ENCODE results near the gene SEL1L3. TPM values are rescaled to one million over a fixed set of nuclear protein-coding genes. Genes with fewer than 3 reads are reported as not detected.

Gene SEL1L3
- total and polyA plus RNA-seq, 2 donors (not counting 1 experiment from before 2014, with no cell fraction given): 13.2 to 56.3 TPM

- DNase-seq (ENCODE audit: low read depth in 2 of 2): no peak
- no peaks in the 10 kb centered on the region for H3K79me2 ChIP-seq (ENCODE audit: control insufficient read depth, insufficient read depth, low read length)
- H3K36me3 ChIP-seq (ENCODE audit: control insufficient read depth, insufficient read depth, low read length): no peaks in the 10 kb centered on the region
- no peak overlapping the region for H3K4me3 ChIP-seq (replicated peaks in 1 of 4; ENCODE audit: control extremely low read depth in 1 of 4, insufficient read depth in 1 of 4, low read depth in 3 of 4, low read length in 4 of 4)
- no peaks in the 10 kb centered on the region for H4K20me1 ChIP-seq (ENCODE audit: control insufficient read depth, extremely low read depth, insufficient read depth, low read length)
- no peaks in the 10 kb centered on the region for H3K4me1 ChIP-seq (ENCODE audit: control insufficient read depth, extremely low read depth, insufficient read depth, low read length)
- no peak overlapping the region for H3K9ac ChIP-seq (ENCODE audit: insufficient read depth, low read length)
- H3K27me3 ChIP-seq (ENCODE audit: control insufficient read depth, insufficient read depth, low read length): no peaks in the 10 kb centered on the region
- no peak overlapping the region for H2AFZ ChIP-seq (ENCODE audit: low read length)
- no peak overlapping the region for H3K27ac ChIP-seq (ENCODE audit: insufficient read depth, low read length)
- no peaks in the 10 kb centered on the region for H3K9me3 ChIP-seq (ENCODE audit: control insufficient read depth, insufficient read depth, low read depth, low read length)
- H3K4me2 ChIP-seq (ENCODE audit: extremely low read depth, insufficient read depth, low read length): no peak overlapping the region
- TF ChIP-seq EZH2 (IDR thresholded peaks at IDR 0.05; ENCODE audit: low read length, missing control alignments): no peak
- no peak for TF ChIP-seq CTCF (conservative IDR thresholded peaks at IDR 0.05 in 1 of 2, IDR thresholded peaks at IDR 0.05 in 1 of 2; ENCODE audit: low read depth in 1 of 2, low read length in 2 of 2)
These were observed 78.8 kb downstream of the SEL1L3 start for GRCh38 chr4:25783943-25784342.

- Histone ChIP-seq H3K9ac (ENCODE audit: insufficient read depth, low read length) (no peak overlapping the region), H3K4me3 (replicated peaks in 1 of 4; ENCODE audit: control extremely low read depth in 1 of 4, insufficient read depth in 1 of 4, low read depth in 3 of 4, low read length in 4 of 4) (no peak overlapping the region), H3K4me1 (ENCODE audit: control insufficient read depth, extremely low read depth, insufficient read depth, low read length) (no peaks in the 10 kb centered on the region), H3K27me3 (ENCODE audit: control insufficient read depth, insufficient read depth, low read length) (no peaks in the 10 kb centered on the region), H2AFZ (ENCODE audit: low read length) (no peak overlapping the region), H4K20me1 (ENCODE audit: control insufficient read depth, extremely low read depth, insufficient read depth, low read length) (no peaks in the 10 kb centered on the region), H3K79me2 (ENCODE audit: control insufficient read depth, insufficient read depth, low read length) (no peaks in the 10 kb centered on the region), H3K36me3 (ENCODE audit: control insufficient read depth, insufficient read depth, low read length) (no peaks in the 10 kb centered on the region), H3K9me3 (ENCODE audit: control insufficient read depth, insufficient read depth, low read depth, low read length) (no peaks in the 10 kb centered on the region), H3K27ac (ENCODE audit: insufficient read depth, low read length) (no peak overlapping the region), H3K4me2 (ENCODE audit: extremely low read depth, insufficient read depth, low read length) (no peak overlapping the region)
- DNase-seq (ENCODE audit: low read depth in 2 of 2): no peak
- TF ChIP-seq CTCF (conservative IDR thresholded peaks at IDR 0.05 in 1 of 2, IDR thresholded peaks at IDR 0.05 in 1 of 2; ENCODE audit: low read depth in 1 of 2, low read length in 2 of 2) (no peak), EZH2 (IDR thresholded peaks at IDR 0.05; ENCODE audit: low read length, missing control alignments) (no peak)
These were observed 79.7 kb downstream of the SEL1L3 start for GRCh38 chr4:25783126-25783525.

- no peaks in the 10 kb centered on the region for H3K27me3 ChIP-seq (ENCODE audit: control insufficient read depth, insufficient read depth, low read length)
- H3K4me2 ChIP-seq (ENCODE audit: extremely low read depth, insufficient read depth, low read length): no peak overlapping the region
- no peaks in the 10 kb centered on the region for H3K36me3 ChIP-seq (ENCODE audit: control insufficient read depth, insufficient read depth, low read length)
- no peak overlapping the region for H3K9ac ChIP-seq (ENCODE audit: insufficient read depth, low read length)
- H3K79me2 ChIP-seq (ENCODE audit: control insufficient read depth, insufficient read depth, low read length): no peaks in the 10 kb centered on the region
- no peaks in the 10 kb centered on the region for H3K9me3 ChIP-seq (ENCODE audit: control insufficient read depth, insufficient read depth, low read depth, low read length)
- no peak for DNase-seq (ENCODE audit: low read depth in 2 of 2)
- H3K27ac ChIP-seq (ENCODE audit: insufficient read depth, low read length): no peak overlapping the region
- H4K20me1 ChIP-seq (ENCODE audit: control insufficient read depth, extremely low read depth, insufficient read depth, low read length): no peaks in the 10 kb centered on the region
- no peaks in the 10 kb centered on the region for H3K4me1 ChIP-seq (ENCODE audit: control insufficient read depth, extremely low read depth, insufficient read depth, low read length)
- no peak for TF ChIP-seq CTCF (conservative IDR thresholded peaks at IDR 0.05 in 1 of 2, IDR thresholded peaks at IDR 0.05 in 1 of 2; ENCODE audit: low read depth in 1 of 2, low read length in 2 of 2)
- TF ChIP-seq EZH2 (IDR thresholded peaks at IDR 0.05; ENCODE audit: low read length, missing control alignments): no peak
- H2AFZ ChIP-seq (ENCODE audit: low read length): no peak overlapping the region
- H3K4me3 ChIP-seq (replicated peaks in 1 of 4; ENCODE audit: control extremely low read depth in 1 of 4, insufficient read depth in 1 of 4, low read depth in 3 of 4, low read length in 4 of 4): no peak overlapping the region
These were observed 80.3 kb downstream of the SEL1L3 start for GRCh38 chr4:25782482-25782881.
